Mammary epithelial cell (primary cell): ENCODE data around the gene TRIM61.

Experiments
- CTCF ChIP-seq, 2 donors: IDR thresholded peaks in 1 of 2; conservative IDR thresholded peaks in 1 of 2; 2 replicates each; pipeline ENCODE4 v1.5.1; 2011 to 2012; ENCODE audit warnings: inconsistent platforms in 2 of 2, low read length in 2 of 2, mild to moderate bottlenecking in 2 of 2, control low read depth in 1 of 2, low read depth in 1 of 2; ENCODE audit not compliant: insufficient read depth in 1 of 2; ENCODE audit errors: extremely low read depth in 1 of 2
- EZH2 ChIP-seq: IDR thresholded peaks from 2 replicates; pipeline ENCODE4 v1.6.1; 2012; ENCODE audit warnings: low read length, inconsistent platforms, borderline replicate concordance

GRCh38 chr4:165010991-165011390 is 33.5 kb upstream of the TRIM61 start:
- no peak for TF ChIP-seq CTCF (conservative IDR thresholded peaks at IDR 0.05 in 1 of 2, IDR thresholded peaks at IDR 0.05 in 1 of 2; ENCODE audit: extremely low read depth in 1 of 2, insufficient read depth in 1 of 2, low read depth in 1 of 2, low read length in 2 of 2)
- no peak for TF ChIP-seq EZH2
